Measurements from ENCODE around the gene ANKMY1.

- TF ChIP-seq CTCF (IDR thresholded peaks at IDR 0.05) (no peak), POLR2A (IDR thresholded peaks at IDR 0.05) (no peak)
Observed at GRCh38 chr2:240599141-240599583, 41.4 kb upstream of the ANKMY1 start.
